HCT116 (cell line): ENCODE results near the gene AADACL2. TPM values are rescaled to one million over a fixed set of nuclear protein-coding genes. Genes with fewer than 3 reads are reported as not detected.

ENCODE experiments used
- ATAC-seq: fragments of 200-7000 bp; cut with Tn5 transposase; 2 replicates; pipeline ENCODE4 v1.9.1; 2020; ENCODE audit warnings: mild to moderate bottlenecking, moderate library complexity
- BruUV-seq: library from RNA; stranded (reverse); fragments of 400-500 nt; replicated peaks from 2 replicates; lab custom pipeline; 2021; lab: Mats Ljungman, UMichigan
- CTCF ChIA-PET: fragments of 300-600 bp; sonication (Branson Sonifier 250); formaldehyde crosslinking; loops from one replicate; lab custom pipeline; 2021; ENCODE audit warnings: antibody characterized with exemption; lab: Charles Lee
- POLR2A ChIA-PET: fragments of 300-600, 350-600 bp; sonication (Branson Sonifier 250); formaldehyde crosslinking; loops from one replicate; lab custom pipeline; 2021; ENCODE audit warnings: antibody characterized with exemption; lab: Charles Lee
- RAD21 ChIA-PET, 2 experiments: fragments of 300-600 bp; sonication (Branson Sonifier 250); formaldehyde crosslinking; loops; one replicate each; lab custom pipeline; 2023; ENCODE audit warnings: low total read pairs in 2 of 2; ENCODE audit not compliant: uncharacterized antibody in 2 of 2, unreplicated experiment in 2 of 2, low non-redundant PET in 1 of 2; lab: Charles Lee
- DNase-seq: peaks from one replicate; pipeline ENCODE4 v3.0.0-alpha.2; 2010; ENCODE audit warnings: low read depth, low spot score
- H2AFZ ChIP-seq: fragments of 200-600 bp; shearing (Covaris generic), sonication (generic); 2 replicates; pipeline ENCODE4 v1.6.1; 2017; ENCODE audit warnings: low read depth, mixed run types, mixed read lengths, antibody characterized with exemption, low read length; ENCODE audit not compliant: poor library complexity, severe bottlenecking
- H3K27ac ChIP-seq: 2 replicates; pipeline ENCODE4 v1.5.1; 2012; ENCODE audit warnings: low read depth, low read length
- H3K27me3 ChIP-seq: fragments of 200-600 bp; sonication (generic); 2 replicates; pipeline ENCODE4 v1.6.1; 2016; ENCODE audit warnings: mixed run types, low read length, mixed read lengths; ENCODE audit not compliant: insufficient read depth
- H3K36me3 ChIP-seq, 2 experiments: fragments of 200-500 bp in 1 of 2; fragments of 200-600 bp in 1 of 2; sonication (Bioruptor generic) in 1 of 2; sonication (generic) in 1 of 2; 2 replicates each; pipeline versions ENCODE4 v1.5.1 to v1.6.1; 2014 to 2016; ENCODE audit warnings: low read length in 2 of 2, inconsistent platforms in 1 of 2, mixed read lengths in 1 of 2, mixed run types in 1 of 2; ENCODE audit not compliant: insufficient read depth in 2 of 2, control insufficient read depth in 1 of 2
- H3K4me1 ChIP-seq, 2 experiments: fragments of 200-600 bp in 1 of 2; sonication (generic) in 1 of 2; 2 replicates each; pipeline versions ENCODE4 v1.5.1 to v1.6.1; 2012 to 2017; ENCODE audit warnings: low read length in 2 of 2, inconsistent platforms in 1 of 2, mild to moderate bottlenecking in 1 of 2, mixed read lengths in 1 of 2, mixed run types in 1 of 2, moderate library complexity in 1 of 2; ENCODE audit not compliant: insufficient read depth in 2 of 2, control insufficient read depth in 1 of 2
- H3K4me2 ChIP-seq: fragments of 200-600 bp; sonication (generic); 2 replicates; pipeline ENCODE4 v1.6.1; 2017; ENCODE audit warnings: mixed run types, low read length, mixed read lengths
- H3K4me3 ChIP-seq, 2 experiments: fragments of 200-600 bp in 1 of 2; sonication (generic) in 1 of 2; replicated peaks in 1 of 2; 2 replicates each; pipeline ENCODE4 v1.5.1; 2011 to 2016; ENCODE audit warnings: low read length in 2 of 2, control low read depth in 1 of 2, low read depth in 1 of 2, mild to moderate bottlenecking in 1 of 2, mixed read lengths in 1 of 2, mixed run types in 1 of 2
- H3K79me2 ChIP-seq: fragments of 200-600 bp; sonication (generic); 2 replicates; pipeline ENCODE4 v1.6.1; 2017; ENCODE audit warnings: mild to moderate bottlenecking, mixed run types, low read length, moderate library complexity, mixed read lengths; ENCODE audit not compliant: insufficient read depth
- H3K9ac ChIP-seq: fragments of 200-600 bp; sonication (generic); 2 replicates; pipeline ENCODE4 v1.6.1; 2016; ENCODE audit warnings: low read length, mixed read lengths
- H3K9me2 ChIP-seq: fragments of 200-600 bp; sonication (generic), shearing (Covaris generic); 2 replicates; pipeline ENCODE4 v1.6.1; 2017; ENCODE audit warnings: mixed run types, mild to moderate bottlenecking, moderate library complexity; ENCODE audit not compliant: insufficient read depth
- H3K9me3 ChIP-seq, 2 experiments: fragments of 200-500 bp in 1 of 2; fragments of 200-600 bp in 1 of 2; sonication (Bioruptor generic) in 1 of 2; sonication (generic) in 1 of 2; 2 replicates each; pipeline ENCODE4 v1.6.1; 2014 to 2017; ENCODE audit warnings: low read length in 2 of 2, mixed read lengths in 2 of 2, inconsistent platforms in 1 of 2, low read depth in 1 of 2, mild to moderate bottlenecking in 1 of 2, mixed run types in 1 of 2, moderate library complexity in 1 of 2; ENCODE audit not compliant: control insufficient read depth in 1 of 2, insufficient read depth in 1 of 2
- H4K20me1 ChIP-seq: fragments of 200-600 bp; sonication (generic), shearing (Covaris generic); 2 replicates; pipeline ENCODE4 v1.6.1; 2017; ENCODE audit warnings: mixed run types, mild to moderate bottlenecking, moderate library complexity; ENCODE audit not compliant: insufficient read depth
- ATF3 ChIP-seq: IDR thresholded peaks from 2 replicates; pipeline ENCODE4 v1.6.1; 2012
- EGR1 ChIP-seq: IDR thresholded peaks from 2 replicates; pipeline ENCODE4 v1.6.1; 2012; ENCODE audit warnings: low read depth
- ELF1 ChIP-seq: IDR thresholded peaks from 2 replicates; pipeline ENCODE4 v1.6.1; 2012; ENCODE audit warnings: low read depth, borderline replicate concordance
- EZH2phosphoT487 ChIP-seq: fragments of 200-600 bp; IDR thresholded peaks from 2 replicates; pipeline ENCODE4 v1.6.1; 2018; ENCODE audit warnings: antibody characterized with exemption, borderline replicate concordance
- FOSL1 ChIP-seq: IDR thresholded peaks from 2 replicates; pipeline ENCODE4 v1.6.1; 2012; ENCODE audit warnings: low read depth
- POLR2A ChIP-seq: IDR thresholded peaks from 2 replicates; pipeline ENCODE4 v1.7.0; 2011; ENCODE audit warnings: borderline replicate concordance; ENCODE audit not compliant: insufficient read depth, insufficient read length; ENCODE audit errors: extremely low read depth
- POLR2AphosphoS5 ChIP-seq: IDR thresholded peaks from 2 replicates; pipeline ENCODE4 v1.6.1; 2011; ENCODE audit warnings: mild to moderate bottlenecking, low read depth, low read length, moderate library complexity
- RAD21 ChIP-seq: IDR thresholded peaks from 2 replicates; pipeline ENCODE4 v1.6.1; 2012; ENCODE audit warnings: low read depth, mild to moderate bottlenecking
- ZFX ChIP-seq: fragments of 450-650 bp; IDR thresholded peaks from 2 replicates; pipeline ENCODE4 v1.6.1; 2017
- ZNF274 ChIP-seq: fragments of 200-500 bp; sonication (Bioruptor generic); IDR thresholded peaks from 2 replicates; pipeline ENCODE4 v1.6.1; 2014; ENCODE audit warnings: mild to moderate bottlenecking, low read depth, low read length, inconsistent platforms
- intact Hi-C: fragments of 100-400 bp; cut with micrococcal nuclease; formaldehyde crosslinking; loops from 2 replicates; pipeline ENCODE4 v1.10.0; 2022
- total RNA-seq: library from RNA; stranded (reverse); gene quantifications from one replicate; pipeline ENCODE4 v1.2.1, GENCODE V29; 2021; ENCODE audit not compliant: unreplicated experiment
- TF ChIP-seq, protein P1 (sequence below): IDR thresholded peaks from 2 replicates; pipeline ENCODE4 v1.6.1; 2012
- TF ChIP-seq, protein P2 (sequence below): IDR thresholded peaks from 2 replicates; pipeline ENCODE4 v1.6.1; 2011; ENCODE audit warnings: mild to moderate bottlenecking, low read length, moderate library complexity; ENCODE audit not compliant: insufficient replicate concordance; ENCODE audit errors: extremely low read depth
- TF ChIP-seq, protein P3 (sequence below): IDR thresholded peaks from 2 replicates; pipeline ENCODE4 v1.6.1; 2012; ENCODE audit warnings: low read depth

AADACL2 gene
- total RNA-seq, 1 experiment from 2014 or later, result not detected

- Histone ChIP-seq H3K27ac (no peak overlapping the region), H3K4me1 (peaks cover 0 to 4% of the 10 kb centered on the region in 2 experiments; a peak in 1 of 4 replicates)
- TF ChIP-seq RAD21 (no peak), ZFX (no peak), POLR2AphosphoS5 (no peak), ATF3 (no peak), EZH2phosphoT487 (no peak), POLR2A (no peak), EGR1 (no peak), ELF1 (no peak), FOSL1 (no peak), ZNF274 (no peak)
- TF ChIP-seq, protein P1, sequence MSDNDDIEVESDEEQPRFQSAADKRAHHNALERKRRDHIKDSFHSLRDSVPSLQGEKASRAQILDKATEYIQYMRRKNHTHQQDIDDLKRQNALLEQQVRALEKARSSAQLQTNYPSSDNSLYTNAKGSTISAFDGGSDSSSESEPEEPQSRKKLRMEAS, result no peak
- TF ChIP-seq, protein P2, sequence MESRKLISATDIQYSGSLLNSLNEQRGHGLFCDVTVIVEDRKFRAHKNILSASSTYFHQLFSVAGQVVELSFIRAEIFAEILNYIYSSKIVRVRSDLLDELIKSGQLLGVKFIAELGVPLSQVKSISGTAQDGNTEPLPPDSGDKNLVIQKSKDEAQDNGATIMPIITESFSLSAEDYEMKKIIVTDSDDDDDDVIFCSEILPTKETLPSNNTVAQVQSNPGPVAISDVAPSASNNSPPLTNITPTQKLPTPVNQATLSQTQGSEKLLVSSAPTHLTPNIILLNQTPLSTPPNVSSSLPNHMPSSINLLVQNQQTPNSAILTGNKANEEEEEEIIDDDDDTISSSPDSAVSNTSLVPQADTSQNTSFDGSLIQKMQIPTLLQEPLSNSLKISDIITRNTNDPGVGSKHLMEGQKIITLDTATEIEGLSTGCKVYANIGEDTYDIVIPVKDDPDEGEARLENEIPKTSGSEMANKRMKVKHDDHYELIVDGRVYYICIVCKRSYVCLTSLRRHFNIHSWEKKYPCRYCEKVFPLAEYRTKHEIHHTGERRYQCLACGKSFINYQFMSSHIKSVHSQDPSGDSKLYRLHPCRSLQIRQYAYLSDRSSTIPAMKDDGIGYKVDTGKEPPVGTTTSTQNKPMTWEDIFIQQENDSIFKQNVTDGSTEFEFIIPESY, result no peak
- TF ChIP-seq, protein P3, sequence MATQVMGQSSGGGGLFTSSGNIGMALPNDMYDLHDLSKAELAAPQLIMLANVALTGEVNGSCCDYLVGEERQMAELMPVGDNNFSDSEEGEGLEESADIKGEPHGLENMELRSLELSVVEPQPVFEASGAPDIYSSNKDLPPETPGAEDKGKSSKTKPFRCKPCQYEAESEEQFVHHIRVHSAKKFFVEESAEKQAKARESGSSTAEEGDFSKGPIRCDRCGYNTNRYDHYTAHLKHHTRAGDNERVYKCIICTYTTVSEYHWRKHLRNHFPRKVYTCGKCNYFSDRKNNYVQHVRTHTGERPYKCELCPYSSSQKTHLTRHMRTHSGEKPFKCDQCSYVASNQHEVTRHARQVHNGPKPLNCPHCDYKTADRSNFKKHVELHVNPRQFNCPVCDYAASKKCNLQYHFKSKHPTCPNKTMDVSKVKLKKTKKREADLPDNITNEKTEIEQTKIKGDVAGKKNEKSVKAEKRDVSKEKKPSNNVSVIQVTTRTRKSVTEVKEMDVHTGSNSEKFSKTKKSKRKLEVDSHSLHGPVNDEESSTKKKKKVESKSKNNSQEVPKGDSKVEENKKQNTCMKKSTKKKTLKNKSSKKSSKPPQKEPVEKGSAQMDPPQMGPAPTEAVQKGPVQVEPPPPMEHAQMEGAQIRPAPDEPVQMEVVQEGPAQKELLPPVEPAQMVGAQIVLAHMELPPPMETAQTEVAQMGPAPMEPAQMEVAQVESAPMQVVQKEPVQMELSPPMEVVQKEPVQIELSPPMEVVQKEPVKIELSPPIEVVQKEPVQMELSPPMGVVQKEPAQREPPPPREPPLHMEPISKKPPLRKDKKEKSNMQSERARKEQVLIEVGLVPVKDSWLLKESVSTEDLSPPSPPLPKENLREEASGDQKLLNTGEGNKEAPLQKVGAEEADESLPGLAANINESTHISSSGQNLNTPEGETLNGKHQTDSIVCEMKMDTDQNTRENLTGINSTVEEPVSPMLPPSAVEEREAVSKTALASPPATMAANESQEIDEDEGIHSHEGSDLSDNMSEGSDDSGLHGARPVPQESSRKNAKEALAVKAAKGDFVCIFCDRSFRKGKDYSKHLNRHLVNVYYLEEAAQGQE, result no peak
- TF ChIP-seq, all 23 proteins: peak for 0
- Histone ChIP-seq H3K9me2 (no peaks in the 10 kb centered on the region), H4K20me1 (no peaks in the 10 kb centered on the region), H3K4me2 (no peak overlapping the region), H3K4me3 (no peak overlapping the region), H3K27me3 (no peaks in the 10 kb centered on the region), H3K9ac (no peak overlapping the region), H3K9me3 (peaks cover 0 to 6% of the 10 kb centered on the region in 2 experiments; a peak in 1 of 4 replicates), H3K79me2 (no peaks in the 10 kb centered on the region), H2AFZ (no peak overlapping the region), H3K36me3 (no peaks in the 10 kb centered on the region)
- DNase-seq (no peak), ATAC-seq (no peak)
- POLR2A ChIA-PET, result no interaction called here
- CTCF ChIA-PET, result no interaction called here
- BruUV-seq, result no TSS peak
- RAD21 ChIA-PET, result no interaction called here
- intact Hi-C loops, result no loop called here
These were observed 16.5 kb downstream of the AADACL2 start for GRCh38 chr3:151750181-151750580.
